Type B pancreatic cell (in vitro differentiated cells): ENCODE results near the gene ADCYAP1. TPM values are rescaled to one million over a fixed set of nuclear protein-coding genes. Genes with fewer than 3 reads are reported as not detected.

ENCODE experiments used
- DNase-seq: peaks from one replicate; pipeline ENCODE4 v3.0.0; 2021; ENCODE audit warnings: mixed read lengths; ENCODE audit not compliant: unreplicated experiment; ENCODE audit errors: extremely low spot score
- H3K27ac Mint-ChIP-seq: 2 replicates; pipeline ENCODE4 v1.8.0; 2021; ENCODE audit warnings: mild to moderate bottlenecking, mixed read lengths
- H3K27me3 Mint-ChIP-seq: 2 replicates; pipeline ENCODE4 v1.8.0; 2021; ENCODE audit warnings: mixed read lengths
- H3K36me3 Mint-ChIP-seq: 2 replicates; pipeline ENCODE4 v1.8.0; 2021; ENCODE audit warnings: mixed read lengths
- H3K4me1 Mint-ChIP-seq: one replicate; pipeline ENCODE4 v1.8.0; 2021; ENCODE audit warnings: mixed read lengths; ENCODE audit not compliant: unreplicated experiment
- H3K4me3 Mint-ChIP-seq: 2 replicates; pipeline ENCODE4 v1.8.0; 2021; ENCODE audit warnings: mild to moderate bottlenecking, mixed read lengths
- H3K9me3 Mint-ChIP-seq: 2 replicates; pipeline ENCODE4 v1.8.0; 2021; ENCODE audit warnings: mixed read lengths
- CTCF ChIP-seq: fragments of 200-600 bp; sonication (generic); conservative IDR thresholded peaks from 2 replicates; pipeline ENCODE4 v1.5.0; 2021; ENCODE audit warnings: antibody characterized with exemption, mild to moderate bottlenecking
- total RNA-seq: library from RNA; stranded (reverse); gene quantifications from 2 replicates; pipeline ENCODE4 v1.2.1, GENCODE V29; 2021; ENCODE audit warnings: low replicate concordance

ADCYAP1 gene
- total RNA-seq, 1 donor from 2014 or later, result 0.34 TPM

- DNase-seq, result no peak
- Mint-ChIP-seq H3K9me3 (no peaks in the 10 kb centered on the region), H3K27me3 (peaks cover 2% of the 10 kb centered on the region), H3K4me3 (no peak overlapping the region), H3K36me3 (no peaks in the 10 kb centered on the region), H3K27ac (no peak overlapping the region), H3K4me1 (no peaks in the 10 kb centered on the region)
- no peak for TF ChIP-seq CTCF
These were observed 39.8 kb downstream of the ADCYAP1 start for GRCh38 chr18:944440-944839.

- TF ChIP-seq CTCF, result no peak
- Mint-ChIP-seq H3K4me3 (no peak overlapping the region), H3K36me3 (no peaks in the 10 kb centered on the region), H3K4me1 (no peaks in the 10 kb centered on the region), H3K27ac (no peak overlapping the region), H3K9me3 (no peaks in the 10 kb centered on the region), H3K27me3 (no peaks in the 10 kb centered on the region)
- no peak for DNase-seq
These were observed 45.3 kb downstream of the ADCYAP1 start for GRCh38 chr18:949724-950631.

GRCh38 chr18:950882-951495 lies 46.3 kb downstream of the ADCYAP1 start:
- no peak for DNase-seq
- Mint-ChIP-seq H3K4me1 (no peaks in the 10 kb centered on the region), H3K27me3 (no peaks in the 10 kb centered on the region), H3K9me3 (no peaks in the 10 kb centered on the region), H3K27ac (no peak overlapping the region), H3K4me3 (no peak overlapping the region), H3K36me3 (no peaks in the 10 kb centered on the region)
- no peak for TF ChIP-seq CTCF

- Mint-ChIP-seq H3K27me3 (peaks cover 11% of the 10 kb centered on the region), H3K4me1 (no peaks in the 10 kb centered on the region), H3K4me3 (no peak overlapping the region), H3K9me3 (no peaks in the 10 kb centered on the region), H3K27ac (no peak overlapping the region), H3K36me3 (no peaks in the 10 kb centered on the region)
- no peak for DNase-seq
- TF ChIP-seq CTCF, result no peak
These were observed 50.9 kb downstream of the ADCYAP1 start for GRCh38 chr18:955384-956066.

GRCh38 chr18:957829-958228 lies 53.2 kb downstream of the ADCYAP1 start:
- Mint-ChIP-seq H3K9me3 (no peaks in the 10 kb centered on the region), H3K4me3 (no peak overlapping the region), H3K36me3 (no peaks in the 10 kb centered on the region), H3K4me1 (no peaks in the 10 kb centered on the region), H3K27me3 (peaks cover 21% of the 10 kb centered on the region), H3K27ac (no peak overlapping the region)
- DNase-seq, result no peak
- no peak for TF ChIP-seq CTCF
